ENCODE results near the gene APOA5.

GRCh38 chr11:116835042-116835772 is 43.5 kb upstream of the APOA5 start:
- no peak for TF ChIP-seq CTCF (IDR thresholded peaks at IDR 0.05)
- no peak for TF ChIP-seq POLR2A (IDR thresholded peaks at IDR 0.05)
- no peak for TF ChIP-seq POLR2AphosphoS5 (IDR thresholded peaks at IDR 0.05)
